NB4 (cell line): Measurements from ENCODE around the gene APAF1.

Experiments
- CTCF ChIP-seq: IDR thresholded peaks from one replicate; pipeline ENCODE4 v1.5.1; 2012; ENCODE audit warnings: low read depth, low read length
- MAX ChIP-seq: IDR thresholded peaks from 2 replicates; pipeline ENCODE4 v1.6.1; 2011; ENCODE audit warnings: low read depth, low read length
- POLR2A ChIP-seq: IDR thresholded peaks from 2 replicates; pipeline ENCODE4 v1.6.1; 2011; ENCODE audit warnings: mild to moderate bottlenecking; ENCODE audit not compliant: insufficient read length; ENCODE audit errors: extremely low read depth

- TF ChIP-seq CTCF (no peak), POLR2A (no peak), MAX (no peak)
Measured at GRCh38 chr12:98772818-98773217, 127.7 kb downstream of the APAF1 start.
